Stimulated activated CD4-positive, alpha-beta T cell treated with anti-CD3 and anti-CD28 coated beads, TNF-alpha, amount 100 ng/mL, for 24 hours (primary cell): ENCODE measurements around the gene GDA.

Experiments used
- DNase-seq, 3 experiments: peaks; one replicate each; pipeline ENCODE4 v3.0.0-alpha.2; 2020; ENCODE audit warnings: low read depth in 3 of 3

The GDA gene

GRCh38 chr9:72149231-72149975, at the start of gene GDA:
Gene GDA, plus strand, starts transcription at chr9:72149440. Its CDS starts 120 bp downstream, at chr9:72149560.
- DNase-seq = no peak

- no peak for DNase-seq
Observed at GRCh38 chr9:72102520-72102919, 46.7 kb upstream of the GDA start.

GRCh38 chr9:72113056-72113455, 36.2 kb upstream of the GDA start:
- no peak for DNase-seq

GRCh38 chr9:72119853-72120252, 29.4 kb upstream of the GDA start:
- DNase-seq = no peak

- no peak for DNase-seq
Observed at GRCh38 chr9:72124947-72125346, 24.3 kb upstream of the GDA start.

GRCh38 chr9:72127753-72128152, 21.5 kb upstream of the GDA start:
- DNase-seq = no peak

GRCh38 chr9:72128526-72128925, 20.7 kb upstream of the GDA start:
- no peak for DNase-seq

GRCh38 chr9:72129271-72130156, 19.7 kb upstream of the GDA start:
- DNase-seq = no peak

GRCh38 chr9:72130321-72130720, 18.9 kb upstream of the GDA start:
- DNase-seq = no peak

- no peak for DNase-seq
Observed at GRCh38 chr9:72131206-72131605, 18.0 kb upstream of the GDA start.

- no peak for DNase-seq
Observed at GRCh38 chr9:72132052-72132451, 17.2 kb upstream of the GDA start.

- DNase-seq = no peak
Observed at GRCh38 chr9:72133365-72134035, 15.7 kb upstream of the GDA start.

GRCh38 chr9:72134801-72135200, 14.4 kb upstream of the GDA start:
- DNase-seq = no peak

- no peak for DNase-seq
Observed at GRCh38 chr9:72137697-72138365, 11.4 kb upstream of the GDA start.

GRCh38 chr9:72139226-72139625, 10.0 kb upstream of the GDA start:
- no peak for DNase-seq

GRCh38 chr9:72140586-72140985, 8.7 kb upstream of the GDA start:
- DNase-seq = no peak

- DNase-seq = no peak
Observed at GRCh38 chr9:72141484-72141883, 7.8 kb upstream of the GDA start.

GRCh38 chr9:72144756-72145492, 4.3 kb upstream of the GDA start:
- no peak for DNase-seq

- no peak for DNase-seq
Observed at GRCh38 chr9:72145733-72146505, 3.3 kb upstream of the GDA start.

GRCh38 chr9:72147676-72148075, 1.6 kb upstream of the GDA start:
- DNase-seq = no peak
